GM12864 (cell line): ENCODE measurements around the gene FBXW12.
"Not testable (repeated sequence)": the region's sequence is repeated elsewhere in the genome, so short reads cannot be mapped to it uniquely, and the experiment has no call there.

ENCODE experiments used
- DNase-seq: peaks from one replicate; pipeline ENCODE4 v3.0.0-alpha.2; 2011; ENCODE audit warnings: low read depth
- H3K4me3 ChIP-seq: 2 replicates; pipeline ENCODE4 v1.5.1; 2011; ENCODE audit warnings: mild to moderate bottlenecking, low read depth, low read length, control low read depth
- TF ChIP-seq, protein P1 (sequence below): IDR thresholded peaks from 2 replicates; pipeline ENCODE4 v1.5.1; 2011; ENCODE audit warnings: low read depth, mild to moderate bottlenecking, moderate library complexity, low read length, control low read depth, inconsistent platforms; ENCODE audit errors: missing control alignments

FBXW12 gene

GRCh38 chr3:48371651-48372376 lies at the start of gene FBXW12:
Gene FBXW12 (plus strand): TSS chr3:48372219. CDS start chr3:48372768, 549 bp downstream.
- no peak within 1 kb of the TSS for H3K4me3 ChIP-seq
- TF ChIP-seq, protein P1, sequence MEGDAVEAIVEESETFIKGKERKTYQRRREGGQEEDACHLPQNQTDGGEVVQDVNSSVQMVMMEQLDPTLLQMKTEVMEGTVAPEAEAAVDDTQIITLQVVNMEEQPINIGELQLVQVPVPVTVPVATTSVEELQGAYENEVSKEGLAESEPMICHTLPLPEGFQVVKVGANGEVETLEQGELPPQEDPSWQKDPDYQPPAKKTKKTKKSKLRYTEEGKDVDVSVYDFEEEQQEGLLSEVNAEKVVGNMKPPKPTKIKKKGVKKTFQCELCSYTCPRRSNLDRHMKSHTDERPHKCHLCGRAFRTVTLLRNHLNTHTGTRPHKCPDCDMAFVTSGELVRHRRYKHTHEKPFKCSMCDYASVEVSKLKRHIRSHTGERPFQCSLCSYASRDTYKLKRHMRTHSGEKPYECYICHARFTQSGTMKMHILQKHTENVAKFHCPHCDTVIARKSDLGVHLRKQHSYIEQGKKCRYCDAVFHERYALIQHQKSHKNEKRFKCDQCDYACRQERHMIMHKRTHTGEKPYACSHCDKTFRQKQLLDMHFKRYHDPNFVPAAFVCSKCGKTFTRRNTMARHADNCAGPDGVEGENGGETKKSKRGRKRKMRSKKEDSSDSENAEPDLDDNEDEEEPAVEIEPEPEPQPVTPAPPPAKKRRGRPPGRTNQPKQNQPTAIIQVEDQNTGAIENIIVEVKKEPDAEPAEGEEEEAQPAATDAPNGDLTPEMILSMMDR: no peak
- DNase-seq: no peak

GRCh38 chr3:48331706-48332435 lies 40.1 kb upstream of the FBXW12 start:
- H3K4me3 ChIP-seq, DNase-seq: not testable (repeated sequence)

DNA sequence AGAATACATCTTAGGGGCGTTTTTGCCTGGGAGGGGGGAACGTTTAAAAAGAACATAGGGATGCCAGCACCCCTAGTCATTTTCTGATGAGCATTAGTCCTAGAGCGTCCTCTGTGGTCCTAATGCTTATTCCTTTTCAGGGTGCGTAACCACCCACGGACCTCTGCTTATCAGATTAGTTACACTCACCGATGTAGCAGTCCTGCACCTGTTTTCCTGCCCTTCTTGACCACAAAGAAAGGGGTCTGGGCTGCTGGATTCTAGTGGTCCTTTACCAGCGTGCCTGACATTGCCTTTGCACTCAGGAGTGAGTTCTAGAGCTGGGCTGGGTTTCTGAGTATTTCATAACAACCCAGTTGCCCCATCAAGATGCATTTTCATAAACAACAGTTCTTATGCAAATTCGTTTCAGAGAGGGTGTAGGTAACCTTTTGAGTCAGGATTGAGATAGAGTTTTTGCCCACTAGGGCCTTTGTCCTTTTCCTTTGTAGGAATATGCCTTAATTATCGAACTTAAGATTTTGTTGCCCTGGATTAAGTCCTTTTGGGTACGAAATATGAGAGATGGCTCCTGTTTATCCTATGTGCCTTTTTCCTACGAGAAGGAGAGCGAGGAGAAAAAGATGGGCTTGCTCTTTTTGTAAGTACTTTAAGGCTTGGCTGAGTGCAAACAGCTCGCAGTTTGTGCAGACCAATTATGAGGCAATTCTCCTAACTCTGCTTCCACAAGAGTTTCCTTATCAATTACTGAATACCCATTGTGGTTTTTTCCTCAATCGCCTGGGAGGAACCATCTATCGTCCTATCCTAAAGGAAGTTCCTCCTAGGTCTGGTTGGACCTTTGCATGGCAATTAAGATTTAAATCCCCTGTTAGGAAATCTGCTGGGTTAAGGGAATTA lies 38.4 kb upstream of the FBXW12 start, which contains the start of gene SPINK8:
Gene SPINK8, minus strand, starts transcription at position 316 of the 900 bp plus-strand sequence. CDS start 5,320 bp downstream, outside the sequence.
- DNase-seq, H3K4me3 ChIP-seq: not testable (repeated sequence)

GRCh38 chr3:48334605-48335004 lies 37.4 kb upstream of the FBXW12 start:
- TF ChIP-seq, protein P1: no peak

DNA sequence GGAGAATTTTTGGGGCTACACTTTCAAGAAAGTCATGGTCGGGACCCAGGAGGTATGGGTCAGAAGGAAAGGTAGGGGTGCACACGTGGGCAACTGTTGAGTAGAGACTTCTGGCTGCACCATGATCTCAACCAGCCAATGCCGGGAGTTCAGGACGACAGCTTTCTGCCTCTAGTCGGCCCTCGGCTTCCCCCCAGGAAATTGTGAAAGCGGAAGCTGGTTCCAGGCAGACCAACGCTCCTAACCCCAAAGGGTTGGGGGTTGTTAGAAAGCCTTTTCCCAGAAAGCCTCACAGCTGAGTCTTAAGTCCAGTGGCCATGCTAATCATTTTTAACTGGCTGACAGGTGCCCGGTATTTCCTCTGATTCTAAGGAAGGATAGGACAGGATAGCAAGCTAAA lies 36.7 kb upstream of the FBXW12 start:
- not testable (repeated sequence) for H3K4me3 ChIP-seq, DNase-seq

More at GRCh38 chr3:48334605-48335004, 37.4 kb upstream of the FBXW12 start:
- DNase-seq: no peak
- no peak overlapping the region for H3K4me3 ChIP-seq

GRCh38 chr3:48337536-48337935 lies 34.5 kb upstream of the FBXW12 start:
- not testable (repeated sequence) for H3K4me3 ChIP-seq, DNase-seq

GRCh38 chr3:48338635-48339034 lies 33.4 kb upstream of the FBXW12 start:
- no peak for DNase-seq
- TF ChIP-seq, protein P1: no peak
- no peak overlapping the region for H3K4me3 ChIP-seq

GRCh38 chr3:48343432-48343831 lies 28.6 kb upstream of the FBXW12 start:
- no peak for DNase-seq
- H3K4me3 ChIP-seq: no peak overlapping the region
- TF ChIP-seq, protein P1: no peak
